Activated CD8-positive, alpha-beta memory T cell treated with anti-CD3 and anti-CD28 coated beads, Interleukin-2, amount 50 U/mL, for 1 hour (primary cell): ENCODE results near the gene STX1A.

Experiments used
- DNase-seq: peaks from one replicate; pipeline ENCODE4 v3.0.0-alpha.2; 2020; ENCODE audit errors: extremely low read depth

The STX1A gene

DNA sequence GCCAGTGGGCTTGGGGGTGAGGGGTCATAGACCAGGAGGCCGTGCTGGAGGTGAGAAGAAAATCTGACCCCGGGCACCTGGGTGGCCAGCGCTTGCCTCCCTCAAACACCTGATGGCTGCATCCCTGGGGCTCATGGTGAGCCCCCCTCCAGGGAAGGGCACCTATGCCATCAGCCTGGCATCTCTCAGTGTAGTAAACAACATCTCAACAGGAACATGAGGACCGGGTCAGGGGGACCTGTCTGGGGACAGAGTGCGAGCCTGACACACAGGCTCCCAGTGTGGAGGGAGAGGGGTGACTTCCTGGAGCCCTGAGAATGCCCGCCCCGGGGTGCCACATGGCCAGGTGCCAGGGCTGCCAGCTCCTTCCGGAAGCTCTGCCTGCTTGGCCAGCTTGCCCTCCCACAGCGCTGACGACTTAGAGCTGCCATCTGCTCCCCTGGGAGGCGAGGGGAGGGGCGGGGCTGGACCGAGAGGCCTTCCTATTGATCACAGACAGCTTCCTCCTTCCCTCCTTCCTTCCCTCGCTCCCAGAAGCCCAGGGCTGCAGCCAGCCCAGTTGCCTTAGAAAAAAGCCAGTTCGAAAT lies 12.3 kb downstream of the STX1A start:
- no peak for DNase-seq

- DNase-seq: no peak
Observed at GRCh38 chr7:73706126-73707044, 13.1 kb downstream of the STX1A start.

DNA sequence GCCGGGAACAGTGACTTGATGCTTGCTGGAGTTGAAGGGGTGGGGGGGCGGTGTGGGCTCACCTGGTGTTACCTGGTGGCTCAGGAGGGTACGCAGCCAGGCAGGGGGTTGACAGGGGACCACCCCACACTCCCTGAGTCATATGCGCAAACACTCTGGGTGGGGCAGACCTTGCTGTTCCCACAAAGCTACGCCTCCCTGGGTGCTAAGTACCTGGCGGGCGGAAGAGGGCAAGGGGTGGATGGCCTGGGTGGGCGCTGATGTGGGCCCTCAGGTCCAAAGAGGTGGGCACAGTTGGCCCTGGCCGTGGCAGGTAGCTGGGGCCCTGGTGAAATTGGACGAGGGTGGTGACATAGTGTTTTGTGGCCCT lies 13.9 kb downstream of the STX1A start:
- no peak for DNase-seq

- DNase-seq: no peak
Observed at GRCh38 chr7:73704640-73705550, 14.6 kb downstream of the STX1A start.

DNA sequence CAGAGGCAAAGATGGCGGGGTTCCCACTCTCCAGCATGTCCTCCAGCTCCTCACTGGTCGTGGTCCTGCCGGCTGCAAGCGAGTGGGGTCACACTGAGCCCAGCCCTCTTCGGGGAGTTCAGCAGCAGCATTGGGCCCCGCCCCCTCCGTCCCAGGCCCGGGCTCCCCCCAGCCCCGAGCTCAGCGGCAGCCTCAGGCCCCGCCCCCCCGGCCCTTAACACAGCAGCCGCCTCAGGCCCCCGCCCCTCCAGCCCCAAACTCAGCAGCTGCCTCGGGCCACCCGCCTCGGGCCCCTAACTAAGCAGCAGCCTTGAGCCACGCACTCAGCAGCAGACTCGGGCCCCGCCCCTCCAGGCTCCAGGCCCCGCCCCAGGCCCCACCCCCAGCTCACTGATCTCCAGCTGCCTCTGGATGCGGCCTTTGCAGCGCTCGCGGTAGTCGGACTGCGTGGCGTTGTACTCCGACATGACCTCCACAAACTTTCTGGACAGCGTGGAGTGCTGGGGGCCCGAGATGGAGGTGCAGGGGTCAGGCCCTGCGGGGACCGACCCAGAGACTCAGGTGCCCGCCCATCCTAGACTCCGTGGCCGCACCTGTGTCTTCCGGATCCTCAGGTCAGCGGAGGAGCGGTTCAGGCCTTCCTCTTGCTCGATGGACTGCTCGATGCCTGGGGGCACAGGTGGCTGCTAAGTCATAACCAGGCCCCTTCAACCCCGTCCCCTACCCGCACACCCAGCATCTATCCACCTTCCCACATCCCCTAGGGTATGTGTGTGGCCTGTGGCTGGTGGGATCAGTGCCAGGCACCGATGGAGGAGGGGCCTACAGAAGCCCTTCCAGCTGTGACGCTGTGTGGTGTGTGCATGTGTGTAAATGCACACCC lies 15.5 kb downstream of the STX1A start:
- no peak for DNase-seq

- no peak for DNase-seq
Observed at GRCh38 chr7:73703225-73703624, 16.2 kb downstream of the STX1A start.

- DNase-seq: no peak
Observed at GRCh38 chr7:73702665-73703064, 16.8 kb downstream of the STX1A start.

DNA sequence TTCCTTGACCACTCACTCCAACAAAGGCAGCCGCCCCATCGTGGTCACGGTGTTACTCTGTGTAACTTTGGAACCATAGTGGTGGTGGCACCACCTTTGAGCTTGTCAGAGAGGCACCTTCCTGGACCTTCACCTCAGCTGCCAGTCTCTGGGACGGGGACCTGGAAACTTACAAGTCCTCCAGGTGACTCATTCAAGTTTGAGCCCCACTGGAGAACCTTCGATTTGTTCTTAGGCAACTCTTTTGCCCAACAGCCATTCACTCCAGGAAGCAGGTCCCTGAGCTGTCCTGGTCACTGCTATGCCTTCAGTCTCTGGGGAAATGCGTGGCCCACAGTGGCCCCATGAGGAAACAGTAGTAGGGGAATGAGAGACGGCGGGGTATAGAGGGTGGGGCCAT lies 17.2 kb downstream of the STX1A start:
- DNase-seq: no peak

GRCh38 chr7:73701357-73701995 lies 18.0 kb downstream of the STX1A start:
- DNase-seq: no peak

- no peak for DNase-seq
Observed at GRCh38 chr7:73700581-73701134, 18.8 kb downstream of the STX1A start.

DNA sequence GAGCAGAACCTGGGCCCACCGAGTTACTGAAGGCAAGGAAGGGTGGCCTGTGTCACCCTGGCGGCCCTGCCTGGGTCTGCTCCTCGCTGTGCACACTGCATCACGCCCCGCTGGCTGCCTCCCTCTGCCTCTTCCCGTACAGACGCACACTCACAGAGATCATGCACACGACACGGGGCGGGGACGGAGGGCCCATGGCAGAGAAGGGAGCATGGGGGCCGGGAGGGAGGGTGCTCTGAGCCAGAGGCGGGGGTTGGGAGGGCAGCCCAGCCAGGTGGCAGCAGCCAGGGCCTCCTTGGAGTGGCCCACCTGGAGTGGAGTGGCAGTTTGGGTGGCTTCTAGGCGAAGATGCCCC lies 19.4 kb downstream of the STX1A start:
- no peak for DNase-seq

DNA sequence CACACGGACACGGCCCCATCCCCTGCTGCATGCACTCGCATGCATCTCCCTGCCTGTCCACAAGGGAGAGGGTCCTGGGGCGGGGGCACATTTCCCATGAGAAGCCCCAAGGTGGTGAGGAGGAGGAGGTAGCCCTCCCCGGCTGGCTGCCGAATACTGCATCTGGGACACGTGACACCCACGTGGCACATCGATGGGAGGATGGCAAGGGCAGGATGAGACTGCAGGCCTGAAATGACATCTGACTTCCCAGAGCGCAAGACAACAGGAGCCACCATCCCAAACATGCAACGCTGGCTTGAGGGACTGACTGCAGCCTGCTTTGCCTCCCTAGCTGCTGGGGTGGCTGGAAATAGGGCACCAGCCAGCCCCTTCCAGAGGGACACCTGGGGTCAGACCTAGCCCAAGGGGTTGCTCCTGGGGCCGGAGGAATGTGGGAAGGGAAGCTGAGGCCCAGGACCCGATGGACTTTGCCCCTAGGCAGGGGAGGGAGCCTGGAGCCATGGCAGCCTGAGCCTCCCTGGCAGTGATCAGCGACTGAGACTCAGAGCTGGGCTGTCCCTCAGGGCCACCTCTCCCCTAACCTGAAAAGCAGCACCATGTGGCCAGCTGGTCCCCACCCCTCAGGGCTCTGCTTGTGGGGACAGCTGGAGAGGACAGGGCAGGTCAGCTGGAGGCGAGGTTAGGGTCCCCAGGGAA lies 19.9 kb downstream of the STX1A start:
- DNase-seq: no peak

- no peak for DNase-seq
Observed at GRCh38 chr7:73698410-73698809, 21.1 kb downstream of the STX1A start.

DNA sequence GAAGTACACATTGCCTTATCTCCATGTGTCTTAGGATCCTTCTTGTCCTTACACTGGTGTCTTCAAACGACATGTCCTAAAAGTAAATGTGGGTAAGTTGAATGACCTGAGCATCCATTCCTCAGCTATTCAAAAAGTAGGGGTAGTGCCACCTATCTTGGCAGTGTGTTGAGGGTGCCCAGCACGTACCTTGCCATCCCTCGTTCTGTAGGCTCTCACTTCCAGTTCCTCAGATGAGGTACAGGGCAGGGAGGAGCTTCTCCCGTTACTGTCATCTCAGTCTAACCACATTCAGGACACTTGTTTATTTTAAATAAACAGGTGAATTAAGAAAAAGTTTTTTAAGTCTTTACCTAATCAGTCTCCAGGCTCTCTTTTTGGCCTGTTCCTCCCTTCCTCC lies 23.1 kb downstream of the STX1A start:
- DNase-seq: no peak

GRCh38 chr7:73690646-73691045 lies 28.8 kb downstream of the STX1A start:
- no peak for DNase-seq

DNA sequence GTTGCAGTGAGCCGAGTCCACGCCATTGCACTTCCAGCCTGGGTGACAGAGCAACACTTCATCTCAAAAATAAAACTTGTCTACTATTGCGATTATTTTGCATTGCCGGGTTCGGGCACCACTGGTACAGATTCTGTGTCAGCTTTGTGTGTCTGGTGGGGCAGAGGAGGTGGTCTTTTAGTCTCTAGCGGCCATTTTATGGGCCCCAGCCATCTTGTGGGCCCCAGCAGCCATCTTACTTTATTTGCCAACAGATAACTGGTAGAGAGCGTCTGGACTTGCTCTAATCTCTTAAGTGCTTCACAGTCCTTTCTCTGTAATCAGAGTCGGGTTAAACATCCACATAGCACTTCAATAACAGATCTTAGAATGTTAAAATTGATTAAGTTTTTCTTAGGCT lies 31.2 kb downstream of the STX1A start:
- no peak for DNase-seq

DNA sequence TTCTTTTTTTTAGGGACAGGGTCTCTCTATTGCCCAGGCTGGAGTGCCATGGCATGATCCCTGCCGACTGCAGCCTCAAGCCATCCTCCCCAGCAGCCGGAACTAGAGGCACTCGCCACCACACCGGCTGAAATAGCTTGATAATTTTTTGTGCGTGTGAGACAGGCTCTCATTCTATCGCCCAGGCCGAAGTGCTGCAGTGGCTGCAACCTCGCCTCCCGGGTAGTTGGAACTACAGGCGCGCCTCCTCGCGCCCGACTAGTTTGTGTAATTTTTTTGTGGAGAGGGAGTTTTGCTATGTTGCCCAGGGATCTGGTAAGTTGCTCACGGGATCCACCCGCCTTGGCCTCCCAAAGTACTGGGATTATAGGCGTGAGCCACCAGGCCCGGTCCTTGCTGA lies 34.2 kb downstream of the STX1A start:
- DNase-seq: no peak

DNA sequence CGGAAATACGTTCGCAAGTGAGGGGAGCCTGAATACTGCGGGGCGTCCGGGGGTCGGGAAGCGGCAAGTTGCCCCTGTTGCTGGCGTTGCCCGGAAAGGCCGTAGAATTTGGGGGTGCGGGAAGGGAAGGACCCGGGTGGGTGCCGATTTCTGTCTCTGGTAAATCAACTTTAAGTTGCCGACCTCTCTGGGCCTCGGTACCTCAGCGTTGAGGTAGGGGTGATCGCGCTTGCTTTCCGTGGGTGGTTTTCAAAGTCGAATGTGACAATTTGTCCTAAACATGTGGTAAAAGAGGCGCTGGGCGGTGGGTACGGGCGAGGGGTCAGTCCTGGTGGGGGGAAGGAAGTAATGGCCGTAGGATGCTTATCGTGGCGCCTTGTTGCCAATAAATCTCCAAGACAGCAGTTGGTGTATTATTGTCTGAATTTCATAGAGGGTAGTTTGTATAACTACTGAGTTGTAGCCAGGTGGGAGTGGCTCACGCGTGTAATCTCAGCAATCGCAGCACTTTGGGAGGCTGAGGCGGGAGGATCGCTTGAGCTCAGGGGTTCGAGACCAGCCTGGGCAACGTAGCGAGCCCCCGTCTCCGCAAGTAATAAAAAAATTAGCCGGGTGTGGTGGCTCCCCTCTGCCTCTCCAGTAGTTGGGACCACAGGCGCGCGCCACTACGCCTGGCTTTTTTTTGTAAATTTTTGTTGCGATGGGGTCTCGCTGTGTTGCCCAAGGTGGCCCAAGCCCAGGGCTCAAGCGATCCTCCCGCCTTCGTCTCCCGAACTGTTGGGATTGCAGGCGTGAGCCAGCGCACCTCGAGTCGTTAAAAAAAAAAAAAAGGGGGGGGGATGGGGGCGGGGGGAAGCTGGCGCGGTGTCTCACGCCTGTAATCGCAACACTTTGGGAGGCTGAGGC lies 35.4 kb downstream of the STX1A start:
- no peak for DNase-seq
